Fibroblast of pulmonary artery (primary cell): ENCODE data around the gene LRRC8E.
"Not testable (repeated sequence)": the region's sequence is repeated elsewhere in the genome, so short reads cannot be mapped to it uniquely, and the experiment has no call there.

Source experiments
- DNase-seq: peaks from one replicate; pipeline ENCODE4 v3.0.0-alpha.2; 2010; ENCODE audit warnings: low read depth
- H3K4me3 ChIP-seq: replicated peaks from 2 replicates; pipeline ENCODE4 v1.5.1; 2011; ENCODE audit warnings: low read depth, mild to moderate bottlenecking, control low read depth, low read length, moderate library complexity
- TF ChIP-seq, protein P1 (sequence below): IDR thresholded peaks from 2 replicates; pipeline ENCODE4 v1.5.1; 2011; ENCODE audit warnings: mild to moderate bottlenecking, control low read depth, low read length, inconsistent platforms; ENCODE audit errors: missing control alignments

The LRRC8E gene

DNA sequence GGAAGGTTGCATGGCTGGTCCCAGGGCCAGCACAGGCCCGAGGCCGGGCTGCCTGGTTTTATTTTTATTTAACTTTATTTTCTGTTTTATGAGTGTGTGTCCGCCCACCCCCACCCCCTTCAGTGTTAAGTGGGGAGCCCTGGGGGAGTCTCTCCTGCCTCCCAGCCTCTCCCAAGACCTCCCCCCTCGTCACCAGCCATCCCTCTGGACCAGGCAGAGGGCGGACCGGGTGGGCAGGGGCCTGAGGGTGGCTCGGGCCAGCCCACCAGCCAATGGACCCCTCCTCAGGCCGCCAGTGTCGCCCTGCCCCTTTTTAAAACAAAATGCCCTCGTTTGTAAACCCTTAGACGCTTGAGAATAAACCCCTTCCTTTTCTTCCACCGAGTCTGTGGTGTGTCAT lies 25.8 kb downstream of the LRRC8E start:
- TF ChIP-seq, protein P1, sequence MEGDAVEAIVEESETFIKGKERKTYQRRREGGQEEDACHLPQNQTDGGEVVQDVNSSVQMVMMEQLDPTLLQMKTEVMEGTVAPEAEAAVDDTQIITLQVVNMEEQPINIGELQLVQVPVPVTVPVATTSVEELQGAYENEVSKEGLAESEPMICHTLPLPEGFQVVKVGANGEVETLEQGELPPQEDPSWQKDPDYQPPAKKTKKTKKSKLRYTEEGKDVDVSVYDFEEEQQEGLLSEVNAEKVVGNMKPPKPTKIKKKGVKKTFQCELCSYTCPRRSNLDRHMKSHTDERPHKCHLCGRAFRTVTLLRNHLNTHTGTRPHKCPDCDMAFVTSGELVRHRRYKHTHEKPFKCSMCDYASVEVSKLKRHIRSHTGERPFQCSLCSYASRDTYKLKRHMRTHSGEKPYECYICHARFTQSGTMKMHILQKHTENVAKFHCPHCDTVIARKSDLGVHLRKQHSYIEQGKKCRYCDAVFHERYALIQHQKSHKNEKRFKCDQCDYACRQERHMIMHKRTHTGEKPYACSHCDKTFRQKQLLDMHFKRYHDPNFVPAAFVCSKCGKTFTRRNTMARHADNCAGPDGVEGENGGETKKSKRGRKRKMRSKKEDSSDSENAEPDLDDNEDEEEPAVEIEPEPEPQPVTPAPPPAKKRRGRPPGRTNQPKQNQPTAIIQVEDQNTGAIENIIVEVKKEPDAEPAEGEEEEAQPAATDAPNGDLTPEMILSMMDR, result no peak
- H3K4me3 ChIP-seq, result no peak overlapping the region
- DNase-seq, result no peak

DNA sequence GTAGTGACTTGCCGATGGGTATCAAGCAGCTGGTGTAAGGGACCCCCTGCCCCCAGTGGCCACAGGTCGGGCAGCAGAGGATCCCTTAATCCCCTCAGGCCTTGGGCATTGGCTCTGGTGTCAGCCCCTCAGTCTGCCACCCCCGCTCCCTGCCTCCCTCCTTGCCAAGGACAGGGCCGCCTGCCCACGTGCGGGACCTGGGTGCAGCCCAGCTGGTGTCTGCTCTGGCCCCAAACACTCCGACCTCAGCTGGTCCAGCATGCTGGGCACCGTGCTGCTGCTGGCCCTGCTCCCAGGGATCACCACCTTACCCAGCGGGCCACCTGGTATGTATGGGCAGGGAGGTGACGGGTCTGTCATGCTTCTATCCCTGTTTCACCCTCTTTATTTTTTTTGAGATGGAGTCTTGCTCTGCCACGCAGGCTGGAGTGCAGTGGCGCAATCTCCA lies 26.3 kb downstream of the LRRC8E start, which contains the start of gene TGFBR3L:
TSS of gene TGFBR3L (plus strand) at position 233 of the 448 bp plus-strand sequence.
- no peak for DNase-seq
- no peak within 1 kb of the TSS for H3K4me3 ChIP-seq

DNA sequence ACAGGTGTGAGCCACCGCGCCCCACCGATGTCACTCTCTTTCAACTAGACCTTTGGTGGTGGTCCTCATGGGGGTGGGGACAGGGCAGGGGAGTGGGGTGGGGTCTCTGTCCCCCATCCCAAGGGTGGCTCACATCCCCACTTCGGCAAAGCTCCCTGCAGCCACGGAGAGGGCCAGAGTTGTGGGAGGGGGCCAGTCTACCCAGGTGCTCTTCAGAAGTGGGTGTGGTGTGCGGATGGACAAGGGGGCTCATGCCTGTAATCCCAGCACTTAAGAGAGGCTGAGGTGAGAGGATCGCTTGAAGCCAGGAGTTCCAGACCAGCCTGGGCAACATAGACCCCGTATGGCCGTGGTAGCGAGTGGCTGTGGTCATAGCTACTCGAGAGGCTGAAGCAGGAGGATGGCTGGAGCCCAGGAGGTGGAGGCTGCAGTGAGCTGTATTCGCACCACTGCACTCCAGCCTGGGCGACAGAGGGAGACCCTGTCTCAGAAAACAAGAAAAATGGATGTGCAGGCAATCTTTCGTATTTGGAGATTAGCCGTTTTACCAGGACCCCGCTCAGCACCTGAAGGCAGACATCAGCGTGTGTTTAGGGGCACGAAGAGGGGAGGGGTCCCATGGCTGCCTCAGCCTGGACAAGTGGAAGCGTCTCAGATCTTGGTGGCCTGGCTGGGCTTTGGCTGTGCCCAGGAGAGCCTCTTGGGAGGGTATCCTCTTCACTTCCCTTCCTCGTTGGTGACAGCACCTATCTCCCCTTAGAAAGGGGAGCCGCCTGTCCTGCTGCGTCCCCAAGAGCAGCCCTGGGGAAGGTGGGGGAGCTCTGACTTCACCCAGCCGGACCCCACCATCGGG lies 27.2 kb downstream of the LRRC8E start:
- TF ChIP-seq, protein P1, result no peak
- no peak for DNase-seq
- H3K4me3 ChIP-seq, result peak overlapping the region; percentile 29

More for the DNA sequence above, 26.3 kb downstream of the LRRC8E start, which contains the start of gene TGFBR3L:
- TF ChIP-seq, protein P1, result no peak

DNA sequence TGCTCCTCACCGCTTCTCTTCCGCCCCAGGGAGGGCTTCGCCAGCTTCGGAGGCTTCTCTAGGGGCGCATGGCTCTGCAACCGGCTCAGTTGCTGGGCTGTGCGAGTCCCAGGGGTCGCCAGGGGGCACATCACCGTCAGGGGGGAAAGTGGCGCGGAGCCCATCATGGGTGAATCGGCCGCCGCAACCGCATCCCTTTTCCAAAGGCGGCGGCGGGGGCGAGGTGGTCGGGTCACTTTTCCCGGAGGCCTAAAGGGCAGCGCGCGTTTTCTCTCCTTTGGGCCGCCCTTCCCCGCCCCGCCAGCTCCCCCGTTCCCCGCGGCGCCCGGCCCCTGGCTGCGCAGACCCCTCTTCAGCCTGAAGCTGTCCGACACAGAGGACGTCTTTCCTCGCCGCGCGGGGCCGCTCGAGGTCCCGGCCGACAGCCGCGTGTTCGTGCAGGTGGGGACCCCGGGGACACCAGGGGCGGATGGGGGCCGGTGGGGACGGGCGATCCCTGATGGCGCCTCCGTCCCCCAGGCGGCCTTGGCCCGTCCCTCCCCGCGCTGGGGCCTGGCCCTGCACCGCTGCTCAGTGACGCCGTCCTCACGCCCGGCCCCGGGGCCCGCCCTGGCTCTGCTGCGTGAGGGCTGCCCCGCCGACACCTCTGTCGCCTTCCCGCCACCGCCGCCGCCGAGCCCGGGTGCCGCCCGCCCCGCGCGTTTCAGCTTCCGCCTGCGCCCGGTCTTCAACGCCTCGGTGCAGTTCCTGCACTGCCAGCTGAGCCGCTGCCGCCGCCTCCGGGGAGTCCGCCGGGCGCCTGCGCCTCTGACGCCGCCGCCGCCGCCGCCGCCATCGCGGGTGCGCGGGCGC lies 28.0 kb downstream of the LRRC8E start:
- H3K4me3 ChIP-seq, result peak overlapping the region; percentile 29
- DNase-seq, result no peak
- TF ChIP-seq, protein P1, result no peak

DNA sequence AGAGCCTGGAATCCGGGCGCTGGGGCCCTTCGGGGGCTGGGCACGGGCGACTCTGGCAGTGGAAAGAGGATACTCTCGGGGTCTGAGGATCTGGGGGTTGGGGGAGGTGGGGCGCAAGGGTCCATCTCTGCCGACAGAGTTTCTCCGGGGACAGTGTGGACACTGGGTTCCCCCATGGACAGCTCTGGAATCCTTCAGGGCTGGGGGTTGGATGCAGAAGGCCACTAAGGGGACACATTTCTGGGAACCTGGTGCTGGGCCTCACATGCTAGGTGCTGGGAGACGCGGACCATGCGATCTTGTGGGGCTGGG lies 28.6 kb downstream of the LRRC8E start:
- H3K4me3 ChIP-seq, result peak overlapping the region; percentile 17
- DNase-seq, result no peak
- TF ChIP-seq, protein P1, result no peak

DNA sequence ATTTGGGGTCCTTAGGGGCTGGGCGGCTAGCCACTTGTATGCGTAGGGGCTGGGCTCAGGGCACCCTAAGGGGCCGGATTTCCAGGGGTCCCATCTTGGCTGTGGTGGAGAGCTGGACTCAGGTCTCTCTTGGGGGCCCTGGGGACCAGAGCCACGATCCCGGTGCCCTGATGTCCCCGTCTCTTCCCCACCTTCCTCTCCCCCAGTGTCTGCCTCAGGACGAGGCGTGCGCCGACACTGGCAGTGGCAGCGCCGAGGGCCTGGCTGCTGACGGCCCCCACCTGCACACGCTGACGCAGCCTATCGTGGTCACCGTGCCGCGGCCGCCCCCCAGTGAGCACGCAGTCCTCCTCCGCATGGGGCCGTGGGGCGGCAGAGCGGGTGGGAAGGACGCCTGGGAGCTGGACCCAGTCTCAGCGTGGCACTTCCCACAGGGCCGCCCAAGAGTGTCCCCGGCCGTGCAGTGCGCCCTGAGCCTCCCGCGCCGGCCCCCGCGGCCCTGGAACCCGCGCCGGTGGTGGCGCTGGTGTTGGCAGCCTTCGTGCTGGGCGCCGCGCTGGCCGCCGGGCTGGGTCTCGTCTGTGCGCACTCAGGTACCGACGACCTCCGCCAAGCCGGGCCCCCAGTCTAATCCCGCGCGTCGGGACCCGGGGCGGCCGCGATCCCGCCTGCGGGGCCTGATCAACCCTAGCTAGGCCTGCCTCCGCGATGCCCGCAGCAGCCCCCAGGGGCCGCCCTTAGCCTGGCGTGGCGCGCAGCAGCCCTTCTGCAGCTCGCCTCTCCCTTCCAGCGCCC lies 29.2 kb downstream of the LRRC8E start:
- peak; percentile 62 for DNase-seq
- peak overlapping the region; percentile 27 for H3K4me3 ChIP-seq
- TF ChIP-seq, protein P1, result peak; percentile 44

DNA sequence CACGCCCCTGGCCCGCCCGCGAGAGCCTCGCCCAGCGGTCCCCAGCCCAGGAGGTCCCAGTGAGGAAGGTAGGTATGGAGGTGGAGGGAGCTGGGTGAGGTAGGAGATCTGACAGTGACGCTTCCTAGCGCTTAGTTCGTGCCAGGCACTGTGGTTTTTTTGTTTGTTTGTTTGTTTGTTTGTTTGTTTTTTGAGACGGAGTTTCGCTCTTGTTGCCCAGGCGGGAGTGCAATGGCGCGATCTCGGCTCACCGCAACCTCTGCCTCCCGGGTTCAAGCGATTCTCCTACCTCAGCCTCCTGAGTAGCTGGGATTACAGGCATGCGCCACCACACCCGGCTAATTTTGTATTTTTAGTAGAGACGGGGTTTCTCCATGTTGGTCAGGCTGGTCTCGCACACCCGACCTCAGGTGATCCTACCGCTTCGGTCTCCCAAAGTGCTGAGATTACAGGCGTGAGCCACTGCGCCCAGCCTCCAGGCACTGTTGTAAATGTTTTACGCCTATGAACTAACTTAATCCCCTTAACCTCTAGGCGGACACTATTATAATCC lies 29.8 kb downstream of the LRRC8E start:
- DNase-seq, result not testable (repeated sequence)
- peak overlapping the region; percentile 24 for H3K4me3 ChIP-seq
